AG08395 (cell line): ENCODE results near the gene KCTD3.

ENCODE experiments used
- DNase-seq: peaks from one replicate; pipeline ENCODE4 v3.0.0; 2012; ENCODE audit warnings: mixed read lengths, low spot score

Gene KCTD3

DNA sequence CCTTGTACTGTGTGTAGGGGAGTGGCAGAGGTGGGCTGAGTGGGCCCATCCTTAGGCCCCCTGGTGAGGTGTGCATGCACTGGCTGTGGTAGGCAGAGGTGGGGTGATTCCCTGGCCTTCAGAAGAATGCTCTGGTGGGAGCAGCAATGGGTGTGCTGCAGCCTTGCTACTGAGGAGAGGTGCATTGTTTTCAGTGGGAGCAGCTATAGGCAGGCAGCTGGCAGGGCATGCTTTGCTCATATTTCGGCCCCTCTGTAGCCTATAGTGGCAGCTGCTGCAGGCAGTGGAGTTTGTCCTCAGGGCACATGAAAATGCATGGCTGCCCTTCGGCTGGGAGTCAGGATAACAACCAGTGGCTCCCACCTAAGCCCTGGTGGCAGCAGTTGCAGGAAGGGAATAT lies 10.1 kb upstream of the KCTD3 start:
- DNase-seq: no peak

DNA sequence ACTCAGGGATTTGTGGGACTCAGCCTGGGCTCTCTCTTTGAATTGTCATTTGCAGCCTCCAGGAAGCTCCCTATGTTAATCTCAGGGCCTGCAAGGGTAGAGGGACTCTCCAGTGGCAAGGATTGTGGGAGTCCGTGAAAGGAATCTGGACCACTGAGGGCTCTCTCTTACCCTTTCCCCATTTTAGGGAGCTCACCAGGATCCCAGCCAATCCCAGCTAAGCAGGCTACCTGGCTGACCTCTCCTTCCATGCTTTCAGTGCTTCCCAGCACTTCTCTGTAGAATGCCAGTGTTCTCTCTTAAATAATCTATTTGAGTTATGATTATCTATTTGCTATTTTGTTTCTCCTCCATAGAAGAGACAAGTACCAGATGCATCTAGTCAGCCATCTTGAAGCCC lies 9.6 kb upstream of the KCTD3 start:
- no peak for DNase-seq

DNA sequence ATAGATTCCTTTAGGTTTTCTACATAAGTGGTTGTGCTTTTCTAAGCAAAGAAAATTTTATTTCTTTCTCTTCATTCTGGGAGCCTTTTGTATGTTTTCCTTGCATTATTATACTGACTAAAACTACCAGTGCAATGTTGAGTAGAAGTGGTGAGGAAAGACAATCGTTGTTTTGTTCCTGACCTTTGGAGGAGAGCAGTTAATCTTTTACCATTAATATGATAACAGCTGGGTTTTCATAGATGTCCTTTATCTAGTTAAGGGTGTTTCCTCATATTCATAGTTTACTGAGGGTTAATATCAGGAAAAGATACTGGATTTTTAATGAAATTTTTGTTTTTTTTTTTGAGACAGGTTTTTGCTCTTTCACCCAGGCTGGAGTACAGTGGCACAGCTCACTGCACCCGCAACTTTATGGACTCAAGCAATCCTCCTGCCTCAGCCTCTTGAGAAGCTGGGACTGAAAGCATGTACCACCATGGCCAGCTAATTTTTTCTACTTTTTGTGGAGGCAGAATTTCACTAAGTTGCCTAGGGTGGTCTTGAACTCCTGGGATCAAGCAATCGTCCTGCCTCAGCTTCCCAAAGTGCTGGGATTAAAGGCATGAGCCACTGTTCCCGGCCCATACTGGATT lies 9.0 kb upstream of the KCTD3 start:
- no peak for DNase-seq

DNA sequence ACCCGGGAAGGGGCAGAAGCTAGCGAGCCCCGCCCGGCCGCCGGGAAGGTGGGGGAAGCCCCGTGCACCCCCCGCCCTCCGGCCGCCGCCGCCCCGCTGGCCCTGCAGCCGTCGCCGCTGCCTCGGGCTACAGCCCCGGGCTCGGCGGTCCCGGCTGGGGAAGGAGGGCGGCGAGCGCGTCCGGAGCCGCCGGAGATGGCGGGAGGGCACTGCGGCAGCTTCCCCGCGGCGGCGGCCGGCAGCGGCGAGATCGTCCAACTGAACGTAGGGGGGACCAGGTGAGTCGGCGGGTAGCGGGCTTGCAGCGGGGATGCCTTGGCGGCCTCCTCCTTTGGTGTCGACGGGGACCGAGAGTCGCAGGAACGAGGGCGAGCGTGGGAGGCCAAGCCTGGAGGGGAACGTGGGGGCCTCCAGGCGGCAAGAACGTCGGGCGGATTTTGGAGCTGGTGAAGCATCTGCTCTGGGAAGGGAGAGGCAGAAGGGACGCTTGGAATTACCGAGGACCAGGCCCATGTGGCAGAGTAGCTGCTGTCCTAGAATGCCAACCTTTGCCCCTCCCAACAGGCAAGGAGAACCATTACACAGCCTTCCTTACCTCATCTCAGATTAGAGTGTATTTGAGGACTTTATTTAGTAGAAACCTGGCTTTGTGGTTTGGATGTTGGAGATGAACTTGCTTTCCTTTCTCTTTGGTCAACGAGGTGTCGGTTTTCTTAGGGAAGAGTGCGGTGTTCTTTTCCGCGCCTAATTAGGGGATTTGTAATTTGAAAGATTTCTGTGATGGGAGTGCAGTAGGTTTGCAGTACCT lies 591 bp downstream of the KCTD3 start:
- peak; percentile 57 for DNase-seq

DNA sequence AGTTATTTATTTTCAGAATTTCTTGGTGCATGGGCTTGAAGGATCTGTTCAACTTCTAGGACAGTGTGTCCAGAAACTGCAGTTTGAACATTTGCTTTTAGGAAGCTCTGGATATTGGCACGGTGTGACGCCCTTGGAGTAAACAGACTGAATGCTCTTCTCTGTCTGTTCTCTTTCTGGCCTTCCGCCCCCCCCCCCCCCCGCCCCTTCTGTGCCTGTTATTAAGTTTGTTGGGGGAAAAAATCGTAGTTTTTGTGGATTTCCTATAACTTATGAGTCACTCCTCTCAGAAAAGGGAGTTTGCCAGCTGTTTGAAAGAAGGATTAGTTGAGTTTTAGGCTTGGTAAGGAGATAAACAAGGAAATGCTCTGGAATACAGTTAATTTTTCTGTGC lies 1.2 kb downstream of the KCTD3 start:
- peak; percentile 45 for DNase-seq

DNA sequence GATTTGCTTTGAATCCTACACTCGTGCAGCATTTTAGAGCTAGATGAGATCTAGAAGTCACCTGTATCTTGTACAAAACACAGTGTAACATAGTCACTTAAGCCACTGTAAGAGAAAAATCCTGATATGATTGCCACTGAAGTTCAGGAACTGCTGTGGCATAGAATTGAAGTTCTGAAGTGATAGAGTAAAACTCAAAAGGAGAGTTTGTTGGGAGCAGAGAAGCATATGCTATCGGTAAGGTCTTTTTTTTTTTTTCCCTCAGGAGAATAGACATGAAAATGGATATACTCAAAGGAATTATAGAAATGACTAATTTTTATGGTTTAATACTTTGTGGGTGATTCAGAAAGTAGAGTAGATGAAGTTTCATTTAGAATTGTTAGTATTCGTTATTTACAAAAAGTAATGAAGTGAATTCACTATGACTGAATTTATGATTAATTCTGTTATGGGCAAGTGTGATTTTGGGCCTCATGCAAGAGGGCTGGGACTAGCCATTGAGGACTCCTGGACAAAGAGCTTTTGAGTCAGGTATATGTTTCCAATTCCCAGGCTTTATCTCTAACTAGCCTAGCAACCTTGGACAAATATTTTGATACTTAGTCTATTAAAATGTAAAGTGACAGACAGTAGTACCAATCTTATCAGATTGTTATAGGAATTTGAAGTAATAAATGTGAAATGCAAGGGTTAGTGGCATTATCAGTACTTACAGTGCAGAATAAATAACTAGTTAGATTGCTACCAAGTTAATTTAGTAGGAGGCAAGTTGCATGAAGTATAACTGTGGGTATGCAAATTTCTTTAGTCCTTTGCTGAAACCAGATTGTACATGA lies 3.1 kb downstream of the KCTD3 start:
- DNase-seq: no peak

DNA sequence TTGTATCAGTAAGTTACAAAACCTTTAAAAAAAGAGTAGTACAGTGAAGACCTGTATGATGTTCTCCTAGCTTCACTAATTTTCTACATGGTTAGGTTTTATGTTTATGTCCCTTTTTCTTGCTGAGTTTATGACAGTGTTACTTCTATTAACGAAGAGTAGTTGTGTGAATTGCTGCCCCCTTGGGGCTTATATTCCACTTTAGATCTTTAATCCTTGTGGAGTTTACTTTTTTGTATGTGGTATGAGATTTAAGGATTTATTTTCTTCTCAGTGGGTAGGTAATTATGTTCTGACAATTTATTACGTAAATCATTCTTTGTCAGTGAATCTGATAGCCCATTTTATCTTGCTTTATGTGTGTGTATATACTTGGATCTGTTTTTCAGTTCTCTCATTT lies 14.8 kb downstream of the KCTD3 start:
- DNase-seq: no peak

DNA sequence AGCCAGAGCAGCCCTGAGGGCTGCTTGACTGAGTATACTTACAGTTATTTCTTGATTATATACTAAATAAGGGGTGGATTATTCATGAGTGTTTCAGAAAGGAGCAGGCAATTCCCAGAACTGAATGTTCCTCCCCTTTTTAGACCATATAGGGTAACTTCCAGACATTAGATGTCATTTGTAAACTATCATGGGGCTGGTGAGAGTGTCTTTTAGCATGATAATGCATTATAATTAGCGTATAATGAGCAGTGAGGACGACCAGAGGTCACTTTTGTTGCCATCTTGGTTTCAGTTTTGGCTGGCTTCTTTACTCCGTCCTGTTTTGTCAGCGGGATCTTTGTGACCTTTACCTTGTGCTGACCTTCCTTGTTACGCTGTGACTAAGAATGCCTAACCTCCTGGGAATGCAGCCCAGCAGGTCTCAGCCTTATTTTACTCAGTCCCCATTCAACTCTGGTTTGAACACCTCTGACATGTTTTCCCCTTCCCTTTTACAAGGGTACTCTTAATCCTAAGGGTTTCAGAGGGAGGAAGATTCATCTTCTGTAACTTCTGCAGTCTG lies 16.2 kb downstream of the KCTD3 start:
- no peak for DNase-seq

DNA sequence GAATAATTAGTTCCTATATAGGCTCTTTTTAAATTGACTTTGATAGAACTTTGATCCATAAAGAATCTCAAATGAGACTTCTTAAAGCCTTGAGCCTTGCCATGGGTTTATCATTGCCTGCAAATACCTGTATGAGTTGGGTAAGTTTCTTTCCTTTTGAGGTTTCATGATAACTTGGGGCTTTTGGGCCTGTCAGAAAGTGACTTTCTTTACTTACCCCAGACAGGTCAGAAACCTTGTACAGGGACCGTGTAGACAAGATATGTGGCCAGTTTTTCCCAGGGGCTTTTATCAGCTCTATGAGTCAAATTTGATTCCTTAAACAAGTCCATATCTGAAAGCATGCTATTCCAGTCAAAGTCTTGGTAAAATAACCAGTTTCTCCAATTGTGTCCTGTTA lies 17.3 kb downstream of the KCTD3 start:
- no peak for DNase-seq

DNA sequence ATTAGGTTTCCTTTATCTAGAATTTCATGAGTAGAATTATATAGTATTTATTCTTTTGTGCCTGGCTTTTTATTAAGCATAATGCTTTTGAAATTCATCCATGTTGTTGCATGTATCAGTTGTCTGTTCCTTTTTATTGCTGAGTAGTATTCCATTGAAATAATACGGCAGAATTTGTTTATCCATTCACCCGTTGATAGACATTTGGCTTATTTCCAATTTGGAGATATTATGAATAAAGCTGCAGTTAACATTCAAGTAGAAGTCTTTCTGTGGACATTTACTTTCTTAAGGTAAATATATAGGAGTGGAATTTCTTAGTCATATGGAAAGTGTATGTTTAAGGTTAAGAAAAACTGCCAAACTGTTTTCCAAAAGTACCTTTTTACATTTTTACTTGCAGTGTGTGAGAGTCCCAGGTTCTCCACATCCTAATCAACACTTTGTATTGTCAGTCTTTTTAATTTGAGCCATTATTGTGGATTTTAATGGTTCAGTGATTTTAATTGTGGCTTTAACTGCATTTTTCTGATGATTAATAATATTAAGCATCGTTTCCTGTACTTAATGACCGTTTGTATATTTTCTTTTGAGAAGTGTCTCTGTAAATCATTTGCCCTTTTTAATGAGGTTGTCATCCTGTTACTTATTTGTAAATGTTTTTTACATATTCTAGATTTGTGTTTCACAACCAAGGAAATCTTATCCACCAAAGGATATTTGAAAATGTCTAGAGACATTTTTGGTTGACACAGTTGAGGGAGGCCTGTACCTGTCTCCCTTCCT lies 22.7 kb downstream of the KCTD3 start:
- no peak for DNase-seq

DNA sequence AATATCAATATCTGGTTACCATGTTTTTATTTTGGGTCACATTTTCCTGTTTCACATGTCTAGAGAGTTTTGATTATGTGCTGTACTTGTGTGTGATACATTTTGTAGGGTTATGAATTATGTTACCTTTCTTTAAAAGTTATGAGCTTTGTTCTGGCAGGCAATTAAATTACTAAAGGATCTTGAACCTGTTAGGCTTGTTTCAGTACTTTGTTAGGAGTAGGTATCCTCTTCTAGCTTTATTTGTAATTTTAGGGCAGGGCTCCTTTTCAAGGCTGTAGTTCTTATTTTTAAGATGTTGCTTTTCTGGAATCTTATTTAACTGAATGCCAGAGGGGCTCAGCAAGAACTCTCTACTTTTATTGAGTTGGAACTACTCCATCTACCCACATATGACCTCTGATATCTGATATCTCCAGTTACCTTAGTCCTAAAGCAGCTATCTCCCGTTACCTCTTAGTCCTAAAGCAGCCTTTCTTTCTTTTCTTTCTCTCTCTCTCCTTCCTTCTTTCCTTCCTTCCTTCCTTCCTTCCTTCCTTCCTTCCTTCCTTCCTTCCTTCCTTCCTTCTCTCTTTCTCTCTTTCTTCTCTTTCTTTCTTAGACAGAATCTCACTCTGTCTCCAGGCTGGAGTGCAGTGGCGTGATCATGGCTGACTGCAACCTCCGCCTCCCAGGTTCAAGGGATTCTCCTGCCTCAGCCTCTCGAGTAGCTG lies 23.8 kb downstream of the KCTD3 start:
- no peak for DNase-seq

DNA sequence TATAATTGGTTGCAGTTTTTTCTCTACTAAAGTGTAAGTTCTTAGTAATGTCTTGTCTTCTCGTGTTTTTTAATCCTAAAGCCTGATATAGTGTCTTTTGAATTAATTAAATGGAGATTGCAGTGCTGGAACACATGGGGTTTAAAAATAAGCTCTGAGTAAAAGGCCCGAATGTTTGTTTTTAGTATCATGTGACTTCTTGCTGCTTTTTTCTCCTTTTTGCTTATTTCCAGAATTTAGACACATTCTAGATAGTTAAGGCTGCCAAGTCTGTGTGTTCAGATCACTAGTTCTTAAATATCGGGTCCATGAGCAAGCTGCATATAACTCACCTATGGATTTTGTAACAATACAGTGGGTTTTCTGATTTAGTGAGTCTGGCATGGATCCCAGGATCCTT lies 27.5 kb downstream of the KCTD3 start:
- DNase-seq: no peak

DNA sequence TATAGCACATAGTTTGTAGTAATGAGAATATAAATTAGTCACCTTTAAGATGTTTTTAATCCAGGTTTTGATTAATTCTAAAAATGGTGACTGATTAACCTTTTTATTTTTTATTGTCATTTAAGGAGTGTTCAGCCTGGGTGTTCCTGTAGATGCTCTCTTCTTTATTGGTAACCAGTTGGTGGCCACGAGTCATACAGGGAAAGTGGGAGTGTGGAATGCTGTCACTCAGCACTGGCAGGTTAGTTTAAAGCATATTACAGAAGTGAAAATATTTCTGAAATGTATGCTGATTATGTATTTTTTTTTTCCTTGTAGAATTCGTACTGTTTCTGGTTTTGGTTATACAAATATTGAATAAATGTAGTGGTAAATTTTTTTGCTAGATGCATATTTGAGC lies 28.1 kb downstream of the KCTD3 start:
- no peak for DNase-seq

DNA sequence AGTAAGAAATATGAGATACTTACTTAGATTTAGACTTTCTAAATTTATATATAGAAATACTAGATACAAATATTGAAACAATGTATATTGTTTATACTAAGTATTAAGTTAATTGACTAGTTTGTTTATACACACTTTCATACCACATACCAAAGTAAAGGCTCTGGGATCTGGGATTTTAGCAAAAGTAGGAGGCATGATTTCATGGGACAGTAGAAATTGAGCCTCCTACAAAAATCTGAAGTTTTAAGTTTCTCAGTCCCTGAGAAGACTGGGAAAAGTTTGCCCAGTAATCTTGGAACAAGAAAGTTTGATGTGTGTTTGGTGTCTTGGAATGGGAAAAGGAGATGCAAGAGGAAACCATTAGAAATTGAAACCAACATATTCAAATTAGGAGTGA lies 30.9 kb downstream of the KCTD3 start:
- no peak for DNase-seq

DNA sequence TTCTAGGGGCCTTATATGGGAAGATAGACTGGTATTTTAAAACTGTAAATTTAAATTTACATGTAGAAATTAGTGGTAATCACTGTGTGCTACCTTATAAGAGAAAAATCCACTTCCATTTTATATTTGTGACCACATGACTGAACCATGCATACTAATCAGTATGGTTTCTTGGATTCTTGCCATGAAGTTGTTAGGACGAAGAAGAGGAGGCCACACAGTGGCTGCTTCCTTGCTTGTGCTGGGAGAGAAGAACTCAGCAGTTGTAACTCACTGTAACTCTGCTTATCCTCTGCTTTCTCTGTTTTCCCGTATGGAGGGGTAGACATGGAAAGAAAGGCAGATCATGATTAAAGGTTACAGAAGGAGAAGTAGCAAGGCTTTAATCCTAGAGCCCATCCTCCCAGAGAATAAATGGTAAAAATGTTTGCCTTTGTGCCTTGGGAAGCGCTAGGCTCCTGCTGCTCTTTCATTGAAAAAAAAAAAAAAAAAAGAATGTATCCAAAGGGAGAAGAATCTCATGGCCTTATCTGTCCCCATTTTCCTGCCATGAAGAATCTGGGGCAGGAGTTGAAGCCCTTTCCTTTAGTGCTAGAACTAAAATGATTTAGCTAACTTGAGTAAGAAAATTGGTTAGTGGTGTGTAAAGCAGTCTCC lies 32.4 kb downstream of the KCTD3 start:
- DNase-seq: no peak

DNA sequence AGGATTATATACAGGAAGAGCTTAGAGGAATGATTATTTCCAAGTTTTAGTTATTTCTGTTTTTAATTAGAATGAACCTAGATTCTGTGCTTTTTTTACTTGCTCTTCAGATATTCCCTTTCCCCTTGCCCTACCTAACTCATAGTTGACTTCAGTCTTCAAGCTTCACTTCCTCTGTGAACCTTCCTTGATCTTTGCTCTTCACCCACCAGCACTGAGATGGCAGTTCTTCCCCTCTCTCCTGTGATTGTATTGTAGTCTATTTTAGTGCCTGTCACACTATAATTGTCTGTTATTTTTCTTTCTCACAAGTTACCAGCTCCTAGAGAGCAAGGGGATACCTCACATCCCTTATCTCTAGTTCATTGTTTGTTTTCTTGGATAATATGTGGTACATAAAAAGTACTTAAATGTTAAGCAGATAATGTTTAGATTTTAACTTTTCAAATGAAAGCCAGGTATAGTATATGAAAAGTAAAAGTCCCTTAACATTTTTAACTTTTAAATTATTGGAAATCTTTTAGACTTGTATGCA lies 33.2 kb downstream of the KCTD3 start:
- no peak for DNase-seq

DNA sequence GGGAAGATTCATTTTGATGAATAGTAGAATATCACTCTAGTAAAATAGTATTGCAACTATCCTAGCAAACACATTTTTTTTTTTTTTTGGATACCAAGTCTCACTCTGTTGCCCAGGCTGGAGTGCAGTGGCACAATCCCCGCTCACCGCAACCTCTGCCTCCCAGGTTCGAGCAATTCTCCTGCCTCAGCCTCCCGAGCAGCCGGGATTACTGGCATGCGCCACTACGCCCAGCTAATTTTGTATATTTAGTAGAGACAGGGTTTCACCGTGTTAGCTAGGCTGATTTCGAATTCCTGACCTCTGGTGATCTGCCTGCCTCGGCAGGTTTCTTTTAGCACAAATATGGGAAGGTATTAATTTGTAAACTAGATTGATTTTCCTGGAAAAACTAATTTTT lies 33.8 kb downstream of the KCTD3 start:
- DNase-seq: no peak

DNA sequence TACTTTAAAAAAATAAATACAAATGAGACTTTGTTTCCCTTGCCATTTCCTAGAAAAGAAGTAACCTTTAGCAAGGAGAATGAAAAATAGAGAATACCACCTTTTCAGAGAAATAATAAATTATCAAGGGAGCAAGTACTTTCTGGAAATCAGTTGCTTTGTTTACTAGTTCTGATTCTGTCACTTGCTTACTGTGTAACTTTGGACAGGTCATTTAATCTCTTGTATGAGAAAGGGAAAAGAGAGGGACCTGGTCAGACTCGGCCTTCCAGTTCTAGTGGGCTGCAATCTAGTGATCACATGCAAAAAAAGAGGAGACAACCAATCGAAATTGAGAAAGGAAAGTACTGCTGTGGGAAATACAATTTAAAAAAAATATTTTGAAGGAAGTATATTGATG lies 34.2 kb downstream of the KCTD3 start:
- no peak for DNase-seq

DNA sequence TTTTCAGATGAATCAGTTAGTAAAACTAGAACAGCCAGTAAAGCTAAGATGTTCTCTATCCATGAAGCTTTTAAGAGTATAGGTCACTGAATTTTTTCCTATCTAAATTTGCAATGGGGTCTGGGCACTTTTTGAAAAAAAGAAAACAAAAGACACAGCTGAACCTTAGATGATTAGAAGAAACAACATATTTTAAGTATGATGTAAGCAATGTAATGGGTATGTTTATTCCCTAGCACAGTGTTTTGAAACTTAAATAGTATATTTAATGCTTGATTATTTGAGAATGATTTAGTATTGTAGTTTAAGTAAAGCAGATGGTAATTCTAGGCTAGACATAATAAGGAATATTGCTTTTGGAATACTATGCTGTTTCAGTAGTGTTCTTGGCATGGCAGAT lies 36.2 kb downstream of the KCTD3 start:
- DNase-seq: no peak

DNA sequence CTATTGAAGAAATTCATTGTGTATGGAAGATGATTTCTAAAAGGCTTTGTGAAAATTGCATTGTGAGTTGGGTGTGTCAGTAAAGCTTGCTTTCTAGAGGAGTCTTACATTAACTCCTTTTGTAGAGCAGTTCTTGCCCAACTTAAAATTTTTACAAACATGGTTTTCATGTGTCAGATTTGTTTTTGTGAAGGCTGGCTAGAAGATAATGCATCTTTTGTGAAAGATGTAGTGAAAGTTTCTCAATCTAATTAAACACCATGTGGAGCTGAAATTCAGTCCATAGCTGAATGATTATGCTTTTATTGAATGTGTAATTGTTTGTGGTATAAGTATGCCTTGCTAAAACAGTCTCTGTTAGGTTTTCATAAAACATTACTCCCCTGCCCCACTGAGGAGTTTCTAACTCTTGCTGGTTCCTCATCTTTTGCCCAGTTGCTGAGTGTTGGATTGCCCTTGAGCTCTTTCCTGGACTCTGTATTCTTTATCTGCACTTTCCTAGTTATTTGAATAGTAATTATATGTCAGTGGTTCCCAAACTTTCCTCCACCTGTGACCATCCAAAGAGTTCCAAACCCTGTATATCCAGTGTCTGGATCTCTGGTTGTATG lies 38.0 kb downstream of the KCTD3 start:
- DNase-seq: no peak
